Endothelial cell (in vitro differentiated cells): ENCODE data around the gene MYZAP. TPM values are rescaled to one million over a fixed set of nuclear protein-coding genes. Genes with fewer than 3 reads are reported as not detected.
"Not testable (repeated sequence)": the region's sequence is repeated elsewhere in the genome, so short reads cannot be mapped to it uniquely, and the experiment has no call there.

Experiments
- DNase-seq: peaks from one replicate; pipeline ENCODE4 v3.0.0; 2021; ENCODE audit warnings: low spot score
- H3K27ac Mint-ChIP-seq: one replicate; pipeline ENCODE4 v1.8.0; 2021; ENCODE audit warnings: mixed read lengths, inconsistent platforms; ENCODE audit not compliant: unreplicated experiment
- H3K27me3 Mint-ChIP-seq: one replicate; pipeline ENCODE4 v1.8.0; 2021; ENCODE audit warnings: mild to moderate bottlenecking, moderate library complexity, mixed read lengths, inconsistent platforms; ENCODE audit not compliant: unreplicated experiment
- H3K36me3 Mint-ChIP-seq: one replicate; pipeline ENCODE4 v1.8.0; 2021; ENCODE audit warnings: mild to moderate bottlenecking, low read depth, mixed read lengths, inconsistent platforms; ENCODE audit not compliant: unreplicated experiment
- H3K4me1 Mint-ChIP-seq: one replicate; pipeline ENCODE4 v1.8.0; 2021; ENCODE audit warnings: mild to moderate bottlenecking, mixed read lengths, inconsistent platforms; ENCODE audit not compliant: unreplicated experiment
- H3K4me3 Mint-ChIP-seq: one replicate; pipeline ENCODE4 v1.8.0; 2021; ENCODE audit warnings: mild to moderate bottlenecking, mixed read lengths, inconsistent platforms; ENCODE audit not compliant: unreplicated experiment
- H3K9me3 Mint-ChIP-seq: one replicate; pipeline ENCODE4 v1.8.0; 2021; ENCODE audit warnings: mixed read lengths, inconsistent platforms; ENCODE audit not compliant: unreplicated experiment
- CTCF ChIP-seq: fragments of 200-600 bp; sonication (generic); IDR thresholded peaks from one replicate; pipeline ENCODE4 v1.5.0; 2021; ENCODE audit warnings: antibody characterized with exemption; ENCODE audit not compliant: unreplicated experiment
- total RNA-seq: library from RNA; stranded (reverse); fragmentation: NEBNext Ultra II Directional; extraction: Animal tissue kit (Norgen Biotek cat#: 25700); gene quantifications from one replicate; pipeline ENCODE4 v1.2.1, GENCODE V29; 2021; ENCODE audit not compliant: unreplicated experiment

Gene MYZAP
- total RNA-seq, 1 donor from 2014 or later: 55.3 TPM

DNA sequence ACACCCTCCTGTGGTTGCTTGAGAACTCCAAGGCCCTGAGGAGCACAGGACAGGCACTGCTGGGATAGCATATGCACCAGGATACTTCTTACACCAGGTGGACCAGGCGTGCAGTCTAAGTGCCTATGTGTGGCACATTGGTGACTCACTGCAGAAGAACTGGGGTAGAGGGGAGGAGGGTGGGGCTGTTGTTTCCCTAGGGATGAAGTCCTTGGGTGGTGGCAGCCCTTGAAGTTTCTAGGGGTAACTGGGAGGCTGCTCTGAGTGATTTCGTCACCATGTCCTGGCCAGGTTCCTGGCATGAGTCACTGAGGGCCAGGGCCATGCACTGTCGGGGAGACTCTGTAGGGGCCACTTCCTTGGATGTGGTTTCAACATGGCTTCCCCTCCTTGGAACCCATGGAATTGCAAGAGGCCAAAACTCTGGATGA, 15.9 kb downstream of the MYZAP start:
- no peak overlapping the region for H3K4me3 Mint-ChIP-seq
- H3K36me3 Mint-ChIP-seq: peaks cover 49% of the 10 kb centered on the region
- peaks cover 27% of the 10 kb centered on the region for H3K4me1 Mint-ChIP-seq
- no peak for TF ChIP-seq CTCF
- no peaks in the 10 kb centered on the region for H3K9me3 Mint-ChIP-seq
- peaks cover 1% of the 10 kb centered on the region for H3K27me3 Mint-ChIP-seq
- H3K27ac Mint-ChIP-seq: no peak overlapping the region
- DNase-seq: no peak

- peaks cover 40% of the 10 kb centered on the region for H3K4me1 Mint-ChIP-seq
- H3K27ac Mint-ChIP-seq: peak overlapping the region; percentile 30
- H3K9me3 Mint-ChIP-seq: no peaks in the 10 kb centered on the region
- peaks cover 1% of the 10 kb centered on the region for H3K27me3 Mint-ChIP-seq
- H3K4me3 Mint-ChIP-seq: no peak overlapping the region
- H3K36me3 Mint-ChIP-seq: peaks cover 44% of the 10 kb centered on the region
- DNase-seq: no peak
- TF ChIP-seq CTCF: no peak
Measured at GRCh38 chr15:57609805-57610529, 18.3 kb downstream of the MYZAP start.

- Mint-ChIP-seq H3K27me3 (peaks cover 1% of the 10 kb centered on the region), H3K36me3 (peaks cover 35% of the 10 kb centered on the region), H3K9me3 (no peaks in the 10 kb centered on the region), H3K27ac (no peak overlapping the region), H3K4me1 (peaks cover 51% of the 10 kb centered on the region), H3K4me3 (no peak overlapping the region)
- no peak for TF ChIP-seq CTCF
- DNase-seq: no peak
Measured at GRCh38 chr15:57611123-57611522, 19.4 kb downstream of the MYZAP start.

GRCh38 chr15:57611938-57612337, 20.2 kb downstream of the MYZAP start:
- no peak overlapping the region for H3K4me3 Mint-ChIP-seq
- no peaks in the 10 kb centered on the region for H3K9me3 Mint-ChIP-seq
- H3K27me3 Mint-ChIP-seq: peaks cover 1% of the 10 kb centered on the region
- peaks cover 55% of the 10 kb centered on the region for H3K4me1 Mint-ChIP-seq
- H3K27ac Mint-ChIP-seq: no peak overlapping the region
- peaks cover 30% of the 10 kb centered on the region for H3K36me3 Mint-ChIP-seq
- no peak for TF ChIP-seq CTCF
- no peak for DNase-seq

DNA sequence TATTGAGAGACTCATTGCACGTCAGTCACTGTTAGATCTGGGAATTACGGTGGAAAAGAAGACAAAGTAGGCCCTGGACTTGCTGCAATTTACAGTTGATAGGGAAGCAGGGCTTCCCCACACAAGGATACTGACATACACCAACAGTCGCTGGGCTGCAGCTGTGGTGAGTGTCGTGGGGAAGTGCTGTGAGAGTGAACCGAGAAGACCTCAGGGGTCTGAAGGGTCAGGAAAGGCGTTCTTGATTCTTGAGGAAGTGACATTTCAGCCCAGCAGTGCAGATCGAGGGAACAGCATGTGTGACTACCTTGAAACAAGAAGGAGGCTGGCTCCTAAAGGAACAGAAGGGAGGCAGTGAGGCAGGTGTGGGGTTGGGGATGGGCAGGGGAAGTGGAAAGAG, 22.5 kb downstream of the MYZAP start:
- no peak for TF ChIP-seq CTCF
- Mint-ChIP-seq H3K4me1 (peaks cover 64% of the 10 kb centered on the region), H3K27me3 (no peaks in the 10 kb centered on the region)

GRCh38 chr15:57615951-57616496, 24.3 kb downstream of the MYZAP start:
- not testable (repeated sequence) for H3K27me3 Mint-ChIP-seq, DNase-seq, H3K4me3 Mint-ChIP-seq, H3K9me3 Mint-ChIP-seq
- peaks cover 63% of the 10 kb centered on the region for H3K4me1 Mint-ChIP-seq
- H3K27ac Mint-ChIP-seq: peak overlapping the region; percentile 77
- H3K36me3 Mint-ChIP-seq: peaks cover 24% of the 10 kb centered on the region

More for the DNA sequence above, 22.5 kb downstream of the MYZAP start:
- DNase-seq: no peak
- peak overlapping the region; percentile 28 for H3K27ac Mint-ChIP-seq
- H3K36me3 Mint-ChIP-seq: peaks cover 21% of the 10 kb centered on the region
- H3K4me3 Mint-ChIP-seq: no peak overlapping the region
- H3K9me3 Mint-ChIP-seq: no peaks in the 10 kb centered on the region
